ENCODE results near the gene NCBP3. TPM values are rescaled to one million over a fixed set of nuclear protein-coding genes. Genes with fewer than 3 reads are reported as not detected.

Gene NCBP3
- total and polyA plus RNA-seq, 2 donors (not counting 3 experiments of a cell fraction or from before 2014, with no cell fraction given), result 18.2 to 51.1 TPM

DNA sequence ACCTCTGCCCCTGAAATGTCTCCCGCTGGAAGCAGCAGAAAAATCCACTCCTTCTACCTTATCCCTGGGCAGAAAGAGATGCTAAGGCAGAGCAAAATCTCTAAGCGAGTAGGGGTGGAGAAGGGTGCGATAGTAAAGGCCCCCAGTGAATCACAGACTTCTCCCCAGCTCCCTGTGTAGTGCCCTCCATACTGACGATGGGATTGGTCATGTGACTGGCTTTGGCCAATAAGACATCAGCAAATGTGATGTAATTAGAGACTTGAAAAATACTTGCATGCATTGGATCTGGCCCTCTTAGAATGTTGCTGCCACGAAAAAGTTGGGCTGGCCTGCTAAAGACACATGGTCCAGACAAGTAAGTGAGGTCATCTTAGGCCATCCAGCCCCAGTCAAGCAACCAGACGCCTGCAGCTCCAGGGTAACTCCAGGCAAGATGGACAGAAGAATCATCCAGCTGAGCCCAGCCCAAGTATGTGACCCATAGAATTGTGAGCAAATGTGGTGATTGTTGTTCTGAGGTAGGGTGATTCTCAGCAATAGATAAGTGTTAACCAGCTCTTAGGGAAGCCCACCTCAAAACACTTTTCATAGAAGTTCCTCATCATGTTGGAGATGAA is 86.3 kb downstream of the NCBP3 start:
- no peaks in the 10 kb centered on the region for H3K9me1 ChIP-seq (replicated peaks; ENCODE audit: control insufficient read depth, extremely low read depth, insufficient read depth, low read length)
- no peak overlapping the region for H3K4me2 ChIP-seq (ENCODE audit: insufficient read depth, low read length)
- no peak overlapping the region for H3K9ac ChIP-seq (replicated peaks; ENCODE audit: extremely low read depth, insufficient read depth, low read length)
- dilution Hi-C loops (cut with MboI; ENCODE audit: extremely low pct_ligation_motif_present, low sequenced_read_pairs), result no loop called here
- no peaks in the 10 kb centered on the region for H3K4me1 ChIP-seq (ENCODE audit: control insufficient read depth, extremely low read depth, insufficient read depth, low read length)
- ChIA-PET POLR2A (no interaction called here), CTCF (interaction anchor here (4.0 kb wide), 1 partner anchor 22 kb away, joined by 22 read pairs; no protein-coding TSS in a partner anchor)
- no peak overlapping the region for H2AFZ ChIP-seq (ENCODE audit: low read depth, low read length)
- no peaks in the 10 kb centered on the region for H3K27me3 ChIP-seq (ENCODE audit: control insufficient read depth in 2 of 2, insufficient read depth in 2 of 2, low read length in 2 of 2)
- DNase-seq (ENCODE audit: low read depth, low spot score) (no peak), FAIRE-seq (no peak)
- H3K79me2 ChIP-seq (ENCODE audit: control insufficient read depth, insufficient read depth, low read length), result no peaks in the 10 kb centered on the region
- H3K4me3 ChIP-seq (replicated peaks in 1 of 3; ENCODE audit: insufficient read depth in 1 of 3, low read depth in 1 of 3, low read length in 3 of 3), result no peak overlapping the region
- TF ChIP-seq, protein P1, sequence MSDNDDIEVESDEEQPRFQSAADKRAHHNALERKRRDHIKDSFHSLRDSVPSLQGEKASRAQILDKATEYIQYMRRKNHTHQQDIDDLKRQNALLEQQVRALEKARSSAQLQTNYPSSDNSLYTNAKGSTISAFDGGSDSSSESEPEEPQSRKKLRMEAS (IDR thresholded peaks at IDR 0.05; ENCODE audit: insufficient read depth, insufficient read length), result no peak
- no peak for TF ChIP-seq FOS (IDR thresholded peaks at IDR 0.05; ENCODE audit: borderline replicate concordance, insufficient read depth, low read length)
- TF ChIP-seq MYC (IDR thresholded peaks at IDR 0.05; ENCODE audit: low read depth, low read length), result no peak
- TF ChIP-seq POLR2A (IDR thresholded peaks at IDR 0.05; ENCODE audit: low read depth, low read length), result no peak
- H4K20me1 ChIP-seq (replicated peaks; ENCODE audit: control insufficient read depth, extremely low read depth, insufficient read depth, low read length), result no peaks in the 10 kb centered on the region
- no TSS peak for BruUV-seq (replicated peaks)
- no peaks in the 10 kb centered on the region for H3K36me3 ChIP-seq (ENCODE audit: control insufficient read depth in 2 of 2, extremely low read depth in 1 of 2, insufficient read depth in 2 of 2, low read length in 2 of 2)
- H3K27ac ChIP-seq (ENCODE audit: insufficient read depth, low read depth, low read length), result no peak overlapping the region
- intact Hi-C loops (cut with micrococcal nuclease), result no loop called here
- H3K9me3 ChIP-seq (replicated peaks; ENCODE audit: control insufficient read depth, insufficient read depth, low read length), result no peaks in the 10 kb centered on the region

DNA sequence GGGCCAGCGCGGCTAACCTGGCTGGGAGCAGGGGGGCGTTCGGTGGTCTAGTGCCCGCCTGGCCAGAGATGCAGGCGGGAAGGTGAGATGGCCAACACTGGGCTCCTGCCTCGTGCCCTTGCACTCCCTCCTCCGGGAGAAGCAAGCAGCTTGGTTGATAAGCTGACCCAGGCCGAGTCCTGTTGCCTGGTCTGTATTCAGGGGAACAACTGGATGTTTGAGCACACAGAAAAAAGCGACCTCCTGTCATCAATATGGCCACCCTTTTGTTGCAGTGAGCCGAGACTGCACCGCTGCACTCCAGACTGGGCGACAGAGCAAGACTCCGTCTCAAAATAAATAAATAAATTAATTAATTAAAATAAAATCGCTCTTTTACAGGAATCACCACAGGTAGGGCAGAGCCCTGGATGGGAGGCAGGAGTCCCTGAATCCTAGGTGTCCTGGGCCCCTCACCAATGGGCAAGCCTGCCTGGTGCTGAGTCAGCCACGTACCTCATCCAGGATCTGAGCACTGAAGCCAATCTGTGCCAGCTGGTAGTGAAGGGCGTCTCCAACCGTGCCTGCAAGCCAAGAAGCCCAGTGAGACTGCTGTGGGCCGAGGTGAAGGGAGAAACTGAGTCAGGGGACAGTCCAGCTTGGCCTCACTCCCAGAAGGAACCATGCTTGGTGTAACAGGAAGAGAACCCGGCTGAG is 90.6 kb downstream of the NCBP3 start:
- FAIRE-seq (no peak), DNase-seq (ENCODE audit: low read depth, low spot score) (no peak)
- H2AFZ ChIP-seq (ENCODE audit: low read depth, low read length), result no peak overlapping the region
- ChIA-PET POLR2A (no interaction called here), CTCF (interaction anchor here (1.4 to 4.3 kb wide), 2 partner anchors 10 to 17 kb away, joined by 3 to 19 read pairs; no protein-coding TSS in a partner anchor)
- no peaks in the 10 kb centered on the region for H3K36me3 ChIP-seq (ENCODE audit: control insufficient read depth in 2 of 2, extremely low read depth in 1 of 2, insufficient read depth in 2 of 2, low read length in 2 of 2)
- BruUV-seq (replicated peaks), result no TSS peak
- H3K9me3 ChIP-seq (replicated peaks; ENCODE audit: control insufficient read depth, insufficient read depth, low read length), result no peaks in the 10 kb centered on the region
- no peaks in the 10 kb centered on the region for H3K79me2 ChIP-seq (ENCODE audit: control insufficient read depth, insufficient read depth, low read length)
- no peak overlapping the region for H3K4me3 ChIP-seq (replicated peaks in 1 of 3; ENCODE audit: insufficient read depth in 1 of 3, low read depth in 1 of 3, low read length in 3 of 3)
- no peak overlapping the region for H3K27ac ChIP-seq (ENCODE audit: insufficient read depth, low read depth, low read length)
- dilution Hi-C loops (cut with MboI; ENCODE audit: extremely low pct_ligation_motif_present, low sequenced_read_pairs), result no loop called here
- no peaks in the 10 kb centered on the region for H3K27me3 ChIP-seq (ENCODE audit: control insufficient read depth in 2 of 2, insufficient read depth in 2 of 2, low read length in 2 of 2)
- H4K20me1 ChIP-seq (replicated peaks; ENCODE audit: control insufficient read depth, extremely low read depth, insufficient read depth, low read length), result no peaks in the 10 kb centered on the region
- TF ChIP-seq FOS (IDR thresholded peaks at IDR 0.05; ENCODE audit: borderline replicate concordance, insufficient read depth, low read length) (no peak), POLR2AphosphoS5 (IDR thresholded peaks at IDR 0.05; ENCODE audit: insufficient read depth, low read depth, low read length) (no peak), MYC (IDR thresholded peaks at IDR 0.05; ENCODE audit: low read depth, low read length) (no peak), GATA2 (IDR thresholded peaks at IDR 0.05; ENCODE audit: insufficient read depth, insufficient read length, low read depth, low read length) (no peak), POLR2A (IDR thresholded peaks at IDR 0.05; ENCODE audit: low read depth, low read length) (no peak)
- TF ChIP-seq, protein P1 (IDR thresholded peaks at IDR 0.05; ENCODE audit: insufficient read depth, insufficient read length), result no peak
- intact Hi-C loops (cut with micrococcal nuclease), result no loop called here
- H3K9ac ChIP-seq (replicated peaks; ENCODE audit: extremely low read depth, insufficient read depth, low read length), result no peak overlapping the region
- no peaks in the 10 kb centered on the region for H3K9me1 ChIP-seq (replicated peaks; ENCODE audit: control insufficient read depth, extremely low read depth, insufficient read depth, low read length)
- no peak overlapping the region for H3K4me2 ChIP-seq (ENCODE audit: insufficient read depth, low read length)
- no peaks in the 10 kb centered on the region for H3K4me1 ChIP-seq (ENCODE audit: control insufficient read depth, extremely low read depth, insufficient read depth, low read length)

Measured in endothelial cell of umbilical vein (primary cell).